Renal pelvis (tissue), 4 donors: Measurements from ENCODE around the gene DGUOK. TPM values are rescaled to one million over a fixed set of nuclear protein-coding genes. Genes with fewer than 3 reads are reported as not detected.

Source experiments
- DNase-seq: peaks from one replicate; pipeline ENCODE4 v3.0.0-alpha.2; 2013
- polyA plus RNA-seq, 3 donors: library from polyadenylated mRNA; unstranded; fragments of 120-200 nt; gene quantifications; one replicate each; pipeline ENCODE4 v1.2.1, GENCODE V29; 2013; ENCODE audit not compliant: insufficient read length in 3 of 3

DGUOK gene
- polyA plus RNA-seq, 3 donors, result 62.8 to 65.1 (median 63.6) TPM

DNA sequence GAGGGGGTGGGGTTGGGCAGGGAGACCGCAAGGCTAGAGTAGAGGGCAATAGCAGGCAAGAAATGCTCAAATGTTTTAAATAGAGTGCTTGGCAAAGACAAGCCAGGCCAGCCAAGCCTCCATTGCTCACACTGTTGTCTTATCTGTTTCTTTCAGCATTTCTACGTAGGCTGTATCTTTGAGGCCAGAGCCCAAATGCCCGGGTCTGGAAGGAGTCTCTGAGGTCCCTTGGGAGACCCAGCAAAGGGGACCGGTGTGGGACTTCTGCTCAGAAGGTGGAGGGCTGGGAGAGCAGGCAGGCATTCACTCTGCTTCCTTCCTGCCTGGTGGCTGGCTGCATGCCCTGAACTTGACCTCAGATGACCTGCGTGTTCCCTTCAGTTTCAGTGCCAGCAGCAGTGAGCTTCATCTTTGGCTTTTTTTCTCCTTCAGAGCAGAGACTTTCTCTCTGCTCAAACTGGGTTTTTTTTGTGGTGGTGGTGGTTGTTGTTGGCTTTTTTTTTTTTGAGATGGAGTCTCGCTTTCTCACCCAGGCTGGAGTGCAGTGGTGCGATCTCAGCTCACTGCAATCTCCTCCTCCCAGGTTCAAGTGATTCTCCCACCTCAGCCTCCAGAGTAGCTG is 44.3 kb downstream of the DGUOK start:
- DNase-seq, result no peak

DNA sequence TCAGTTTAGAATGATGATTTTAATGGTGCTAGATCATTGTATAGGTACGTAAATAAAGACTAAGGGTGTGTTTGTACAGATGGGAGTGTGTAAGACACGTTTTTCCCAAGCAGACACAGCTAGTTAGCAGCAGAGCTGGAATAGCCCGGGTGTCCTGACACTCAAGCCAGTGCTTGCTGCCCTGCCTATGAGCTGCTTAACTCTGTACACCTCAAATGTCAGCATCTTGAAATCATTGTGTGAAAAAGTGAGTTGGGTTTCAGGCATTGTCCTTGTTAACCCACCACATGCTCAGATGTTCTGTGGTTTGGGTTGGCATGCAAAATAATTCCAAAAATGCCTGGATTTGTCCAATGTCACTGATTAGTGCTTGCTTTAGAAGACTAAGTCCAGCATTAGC is 45.0 kb downstream of the DGUOK start:
- DNase-seq, result no peak

DNA sequence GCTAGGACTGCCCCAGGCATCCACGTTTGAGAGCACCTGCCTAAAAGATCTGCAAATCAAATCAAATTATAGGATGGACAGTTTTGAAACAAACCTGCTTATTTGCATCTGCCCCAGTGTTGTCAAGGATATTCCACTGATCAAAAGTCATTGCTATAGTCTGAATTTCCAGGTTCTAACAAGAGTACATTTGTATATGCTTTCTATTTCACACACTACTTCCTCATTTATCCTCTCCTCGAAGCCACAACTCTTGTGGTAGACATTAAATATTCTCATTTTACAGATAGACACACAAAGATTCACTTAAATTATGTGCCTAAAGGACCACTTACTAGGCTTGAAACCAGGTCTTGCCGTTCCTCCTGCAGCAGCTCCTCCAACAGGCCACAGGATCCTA is 46.2 kb downstream of the DGUOK start:
- DNase-seq, result no peak

DNA sequence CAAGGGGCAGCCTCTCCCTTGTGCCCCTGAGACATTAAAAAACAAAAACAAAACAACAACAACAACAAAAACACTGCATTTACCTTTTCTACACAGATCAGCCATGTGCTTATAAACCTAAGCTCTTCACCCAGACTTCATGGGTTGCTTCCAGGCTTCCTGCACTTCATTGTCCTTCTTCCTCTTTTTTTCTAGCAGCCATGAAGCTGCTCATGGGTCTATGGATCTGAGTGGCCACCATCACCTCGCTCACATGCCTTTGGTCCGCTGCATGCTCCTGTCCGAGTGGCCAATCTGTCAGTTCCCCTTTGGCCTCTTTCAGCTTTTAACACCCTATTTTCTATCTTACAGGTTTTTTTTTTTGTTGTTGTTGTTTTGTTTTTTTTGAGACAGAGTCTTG is 49.1 kb downstream of the DGUOK start:
- DNase-seq, result no peak

- no peak for DNase-seq
Observed at GRCh38 chr2:73976803-73977202, 50.1 kb downstream of the DGUOK start.

- DNase-seq, result no peak
Observed at GRCh38 chr2:73977466-73977865, 50.8 kb downstream of the DGUOK start.

- DNase-seq, result no peak
Observed at GRCh38 chr2:73979021-73979420, 52.3 kb downstream of the DGUOK start.

- no peak for DNase-seq
Observed at GRCh38 chr2:73979686-73980085, 53.0 kb downstream of the DGUOK start.

DNA sequence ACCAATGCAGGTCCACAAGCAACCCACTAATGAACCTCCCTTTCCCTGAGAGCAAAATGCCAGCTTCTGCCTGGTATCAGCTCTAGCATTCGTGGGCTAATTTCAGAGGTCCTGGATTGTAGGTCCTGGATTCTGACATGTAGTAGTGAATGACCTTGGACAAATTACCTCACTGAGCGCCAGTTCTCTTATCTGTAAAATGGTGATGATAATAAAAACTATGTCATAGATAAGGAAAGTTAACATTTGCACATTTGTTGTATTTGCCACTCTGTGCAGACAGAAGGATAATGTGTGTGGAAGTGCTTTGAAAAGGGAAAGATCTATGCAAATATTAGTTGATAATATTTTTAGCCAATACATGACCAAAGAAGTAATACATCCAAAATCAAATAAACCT is 53.9 kb downstream of the DGUOK start:
- DNase-seq, result no peak

- DNase-seq, result no peak
Observed at GRCh38 chr2:73981081-73982001, 54.7 kb downstream of the DGUOK start.

DNA sequence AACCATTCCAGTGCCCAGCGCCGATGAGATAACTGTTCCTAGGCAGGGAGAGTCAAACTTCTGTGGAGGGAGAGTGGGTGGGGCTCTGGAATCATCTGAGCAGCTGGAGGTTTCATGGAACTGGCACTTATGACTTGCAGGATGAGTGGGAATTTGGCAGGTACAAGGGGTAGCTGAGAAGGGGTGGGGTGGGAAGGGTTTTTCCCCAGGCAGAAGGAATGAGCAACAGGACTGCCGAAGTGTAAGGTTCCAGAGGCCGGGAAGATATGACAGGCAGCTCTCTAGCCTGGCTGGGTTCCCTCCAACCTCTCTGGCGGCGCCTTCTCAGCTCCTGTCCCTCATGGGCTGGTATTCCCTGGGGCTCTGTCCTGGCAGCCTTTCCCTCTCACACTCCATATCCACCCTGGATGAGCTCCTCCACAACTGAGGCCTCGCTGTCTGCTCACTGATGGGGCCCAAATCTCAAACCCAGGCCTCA is 55.5 kb downstream of the DGUOK start:
- no peak for DNase-seq

DNA sequence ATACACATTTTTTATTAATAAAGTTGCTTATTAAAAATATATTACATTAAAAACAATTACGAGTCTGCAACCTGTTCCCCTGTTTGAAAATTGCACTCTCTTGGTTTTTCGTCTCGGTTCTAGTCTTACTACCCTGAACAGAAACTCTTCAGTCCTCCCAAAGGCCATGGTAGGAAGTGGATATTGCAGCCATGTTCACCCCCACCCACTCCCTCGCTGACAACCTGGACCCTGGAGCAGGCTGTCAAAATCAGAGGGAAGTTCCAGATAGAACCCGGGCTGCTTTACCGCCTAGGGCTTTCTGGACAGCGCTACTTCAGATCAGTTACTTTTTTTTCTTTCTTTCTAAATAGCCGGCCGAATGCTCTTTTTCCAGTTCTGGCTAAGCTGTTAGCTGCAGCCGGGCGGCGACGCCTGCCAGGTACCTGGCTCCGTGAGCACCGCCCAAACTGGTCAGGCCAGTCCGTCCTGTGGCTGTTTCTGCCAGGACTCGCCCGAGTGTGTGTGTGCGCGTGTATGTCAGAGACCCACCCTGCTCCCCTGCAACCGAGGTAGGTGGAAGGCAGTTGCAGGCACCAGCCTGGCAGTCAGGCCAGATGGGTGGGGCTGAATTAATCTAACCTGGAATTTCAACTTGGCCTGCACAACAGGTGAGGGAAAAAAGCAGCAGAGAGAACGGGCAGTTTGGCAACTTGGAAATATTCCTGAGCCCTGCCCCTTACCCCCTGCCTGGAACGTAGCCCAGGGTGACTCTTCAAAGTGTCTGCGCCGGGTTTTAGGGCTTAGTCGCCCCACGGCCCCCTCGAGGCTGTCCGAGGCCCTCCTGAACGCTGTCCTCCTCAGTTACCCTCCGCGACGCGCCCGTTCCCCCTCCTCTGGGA is 56.9 kb downstream of the DGUOK start:
- peak; percentile 78 for DNase-seq

DNA sequence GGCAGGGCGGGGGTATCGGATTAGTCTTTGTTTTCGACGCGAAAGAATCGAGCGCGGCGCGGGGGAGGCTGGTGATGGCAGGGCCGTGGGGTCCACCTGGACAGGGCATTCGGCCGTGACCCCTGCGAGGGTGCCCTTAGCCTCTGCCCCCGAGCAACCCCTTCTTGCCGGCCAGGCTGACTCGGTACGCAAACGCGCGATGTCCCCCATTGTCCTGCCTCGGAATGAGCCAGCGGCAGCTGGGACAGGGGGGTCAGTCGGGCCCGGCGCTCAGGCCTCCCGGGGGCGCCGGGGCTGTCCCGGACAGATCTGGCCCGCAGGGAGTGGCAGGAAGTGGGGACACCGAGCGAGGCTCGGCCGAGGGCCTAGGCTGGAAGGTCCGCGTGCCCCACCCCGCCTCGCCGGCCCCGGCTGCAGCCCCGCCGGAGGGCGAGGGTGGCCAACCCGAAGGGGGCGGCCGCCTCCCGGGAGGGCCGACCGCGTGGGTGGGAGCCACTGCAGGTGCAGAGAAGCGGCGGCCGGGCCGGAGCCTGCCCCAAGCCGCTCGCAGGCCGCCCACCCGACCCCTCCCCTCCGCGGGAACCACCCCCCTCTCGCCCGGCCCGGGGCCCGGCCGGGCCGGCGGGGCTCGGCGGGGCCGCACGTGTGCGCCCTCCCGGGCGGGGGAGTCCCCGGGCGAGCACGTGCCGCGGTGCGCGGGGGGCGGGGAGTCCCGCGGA is 57.7 kb downstream of the DGUOK start, which contains the start of gene TET3:
TSS of gene TET3 (plus strand) at position 708 of the 719 bp plus-strand sequence. CDS start 1,494 bp downstream, outside the sequence.
- DNase-seq, result no peak

GRCh38 chr2:73984922-73985307 is 58.2 kb downstream of the DGUOK start:
- no peak for DNase-seq

DNA sequence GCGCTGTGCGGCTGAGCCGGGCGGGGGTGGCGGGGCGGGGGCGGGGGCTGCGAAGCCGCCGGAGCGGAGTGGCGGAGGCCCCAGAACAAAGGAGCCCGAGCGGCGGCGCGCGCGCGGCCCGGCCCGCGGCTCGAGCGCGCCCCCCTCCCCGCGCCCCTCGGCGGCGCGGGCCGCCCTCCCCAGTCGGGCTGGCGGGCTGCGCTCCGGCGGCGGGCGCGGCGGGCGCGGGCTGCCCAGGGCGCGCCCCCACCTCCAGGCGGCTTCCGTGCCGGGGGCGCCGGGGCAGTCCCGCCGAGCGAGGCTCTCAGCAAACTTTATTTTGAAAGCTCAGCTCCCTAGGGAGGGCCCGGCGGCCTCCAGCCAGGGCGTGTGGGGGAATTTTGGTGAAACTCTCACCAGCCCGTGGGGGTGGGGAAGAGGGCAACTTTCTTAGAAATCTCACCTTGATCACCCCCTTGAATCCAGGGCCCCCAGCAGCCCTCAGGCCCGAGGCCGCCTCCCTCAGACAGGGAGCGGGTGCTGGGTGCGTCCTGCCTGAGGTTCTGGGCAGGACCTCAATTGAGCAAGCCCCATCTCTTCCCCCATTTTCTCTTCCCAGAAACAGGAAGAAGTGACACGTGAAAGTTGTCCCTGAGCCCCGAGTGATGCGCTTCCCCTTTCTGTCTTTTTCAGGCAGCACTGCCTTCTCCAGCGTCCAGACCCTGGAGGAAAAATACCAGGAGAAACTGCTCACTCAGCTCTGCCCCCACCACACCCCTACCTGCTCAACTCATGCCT is 58.8 kb downstream of the DGUOK start:
- DNase-seq, result no peak

DNA sequence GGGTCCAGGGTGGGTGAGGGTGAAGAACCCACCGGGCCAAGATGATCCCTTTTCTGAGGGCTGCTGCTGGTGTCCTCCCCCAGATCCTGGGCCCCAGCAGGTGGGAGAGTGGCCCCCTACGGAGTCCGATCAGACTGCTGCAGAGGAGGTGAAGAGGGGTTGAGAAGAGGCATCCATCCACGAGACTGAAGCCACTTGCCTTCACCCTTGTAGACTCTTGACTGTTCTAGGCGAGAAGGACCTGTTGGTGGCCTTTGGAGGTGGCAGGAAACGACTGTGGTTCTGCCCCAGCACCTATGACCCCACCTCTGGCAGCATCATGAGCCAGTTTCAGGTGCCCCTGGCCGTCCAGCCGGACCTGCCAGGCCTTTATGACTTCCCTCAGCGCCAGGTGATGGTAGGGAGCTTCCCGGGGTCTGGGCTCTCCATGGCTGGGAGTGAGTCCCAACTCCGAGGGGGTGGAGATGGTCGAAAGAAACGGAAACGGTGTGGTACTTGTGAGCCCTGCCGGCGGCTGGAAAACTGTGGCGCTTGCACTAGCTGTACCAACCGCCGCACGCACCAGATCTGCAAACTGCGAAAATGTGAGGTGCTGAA is 59.5 kb downstream of the DGUOK start:
- no peak for DNase-seq

DNA sequence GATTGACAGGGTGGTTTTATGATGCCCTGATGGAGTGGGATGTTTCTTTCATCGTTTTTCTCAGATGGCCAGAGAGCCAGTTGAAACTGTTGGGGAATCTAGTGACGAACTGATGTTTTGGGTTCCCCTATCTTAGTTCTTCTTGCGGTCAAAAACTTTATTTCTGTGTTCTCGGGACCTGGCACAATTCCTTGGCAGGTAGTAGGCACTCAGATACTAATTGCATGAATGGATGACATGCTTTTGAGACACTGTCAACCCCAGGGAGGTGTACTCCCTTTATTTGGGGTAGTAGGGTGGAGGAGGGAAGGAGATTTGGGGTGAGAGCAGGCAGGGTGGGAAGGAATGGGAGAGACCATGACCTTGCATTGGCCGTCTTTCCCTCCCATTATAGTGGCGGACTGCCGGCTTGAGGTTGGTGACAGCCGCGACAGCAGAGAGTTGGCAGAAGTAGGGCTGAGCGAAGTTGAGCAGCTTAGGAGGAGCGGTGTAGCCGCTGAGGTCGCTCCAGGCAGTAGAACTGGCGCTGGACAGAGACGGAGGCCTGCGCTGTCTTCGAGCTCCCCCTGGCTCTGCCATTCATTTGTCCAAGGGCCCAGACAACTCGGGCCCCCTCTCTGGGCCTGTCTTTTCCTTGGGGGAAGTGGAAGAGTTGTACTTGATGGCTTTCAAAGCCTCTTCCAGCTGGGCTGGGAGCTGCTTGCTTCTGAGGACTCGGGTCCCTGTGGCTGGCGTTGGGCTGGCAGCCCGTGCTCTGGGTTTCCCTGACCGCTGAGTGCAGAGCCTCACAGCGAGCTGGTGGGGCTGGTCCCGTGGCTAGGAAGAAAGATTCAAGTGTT is 60.6 kb downstream of the DGUOK start:
- no peak for DNase-seq

DNA sequence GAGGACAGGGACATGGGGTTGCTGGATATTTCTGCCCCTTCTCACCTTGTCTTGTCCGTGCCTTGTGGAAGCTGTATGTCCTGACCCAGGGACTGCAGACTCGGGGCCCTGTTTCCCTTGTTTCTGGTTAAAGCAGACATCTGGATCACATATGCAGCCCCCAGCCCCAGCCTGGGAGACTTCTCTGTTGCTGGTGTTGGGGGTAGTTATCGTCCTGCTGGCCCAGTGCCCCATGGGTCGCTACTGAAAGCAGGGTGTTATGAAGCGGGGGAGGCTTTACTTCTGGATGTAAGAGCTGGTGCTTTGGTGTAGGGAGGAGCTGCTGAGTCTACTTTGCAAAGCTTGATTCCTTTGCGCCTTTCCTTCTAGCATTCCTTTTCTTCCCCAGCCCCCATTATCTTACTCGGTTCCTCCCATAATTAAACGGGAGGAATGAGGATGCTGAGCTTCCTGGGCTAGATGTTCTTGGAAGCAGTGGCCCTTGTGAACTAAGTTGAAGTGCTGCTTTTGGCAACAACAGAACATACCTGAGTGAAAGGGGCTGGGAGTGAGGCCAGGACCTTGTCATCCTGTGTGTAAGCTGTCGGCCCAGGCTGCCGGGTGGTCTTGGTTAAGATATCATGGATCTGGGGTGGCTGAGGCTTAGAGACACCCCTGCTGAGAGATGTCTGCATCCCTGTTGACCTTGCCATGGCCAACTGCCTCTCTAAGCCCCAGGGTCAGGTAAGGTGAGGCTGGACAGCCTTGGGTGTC is 61.4 kb downstream of the DGUOK start:
- DNase-seq, result no peak
